DMS 273 (cell line): ENCODE results near the gene ASS1.

Experiments
- DNase-seq: peaks from one replicate; lab custom pipeline; 2025; ENCODE audit not compliant: unreplicated experiment; lab: John Stamatoyannopoulos, UW

ASS1 gene

DNA sequence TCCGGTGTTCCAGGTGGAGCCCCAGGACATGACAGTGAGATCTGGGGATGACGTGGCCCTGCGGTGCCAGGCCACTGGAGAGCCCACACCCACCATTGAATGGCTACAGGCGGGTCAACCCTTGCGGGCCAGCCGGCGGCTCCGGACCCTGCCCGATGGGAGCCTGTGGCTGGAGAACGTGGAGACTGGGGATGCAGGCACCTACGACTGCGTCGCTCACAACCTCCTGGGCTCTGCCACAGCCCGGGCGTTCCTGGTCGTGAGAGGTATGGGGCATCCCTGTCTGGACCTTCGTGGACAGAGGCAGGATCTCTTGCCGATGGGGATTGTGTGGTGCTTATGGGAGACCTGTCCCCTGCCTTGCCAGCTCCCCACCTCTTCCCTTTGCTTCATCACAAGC, 26.0 kb upstream of the ASS1 start:
- no peak for DNase-seq

DNA sequence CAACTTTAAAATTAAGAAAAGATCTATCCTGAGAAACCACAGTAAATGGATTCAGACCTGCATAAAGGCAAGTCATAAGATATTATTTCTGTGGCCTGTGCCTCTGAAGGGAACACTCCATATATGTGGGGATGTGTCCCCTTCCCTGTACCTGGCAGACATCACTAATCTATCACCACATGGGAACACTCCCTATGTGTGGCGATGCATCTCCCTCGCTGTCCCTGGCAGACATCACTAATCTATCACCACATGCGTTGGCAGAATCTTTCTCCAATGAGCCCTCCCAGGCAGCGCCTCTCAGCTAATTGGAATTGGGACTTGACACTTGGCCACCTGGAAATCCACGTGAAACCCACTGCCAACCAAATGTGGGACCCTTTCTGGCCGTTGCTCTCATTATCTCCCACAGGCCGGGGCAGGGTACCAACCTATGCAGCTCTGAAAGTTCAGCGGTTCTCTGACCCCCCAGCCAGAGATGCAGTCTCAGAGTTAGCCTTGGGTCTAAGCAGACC, 25.2 kb upstream of the ASS1 start:
- no peak for DNase-seq

DNA sequence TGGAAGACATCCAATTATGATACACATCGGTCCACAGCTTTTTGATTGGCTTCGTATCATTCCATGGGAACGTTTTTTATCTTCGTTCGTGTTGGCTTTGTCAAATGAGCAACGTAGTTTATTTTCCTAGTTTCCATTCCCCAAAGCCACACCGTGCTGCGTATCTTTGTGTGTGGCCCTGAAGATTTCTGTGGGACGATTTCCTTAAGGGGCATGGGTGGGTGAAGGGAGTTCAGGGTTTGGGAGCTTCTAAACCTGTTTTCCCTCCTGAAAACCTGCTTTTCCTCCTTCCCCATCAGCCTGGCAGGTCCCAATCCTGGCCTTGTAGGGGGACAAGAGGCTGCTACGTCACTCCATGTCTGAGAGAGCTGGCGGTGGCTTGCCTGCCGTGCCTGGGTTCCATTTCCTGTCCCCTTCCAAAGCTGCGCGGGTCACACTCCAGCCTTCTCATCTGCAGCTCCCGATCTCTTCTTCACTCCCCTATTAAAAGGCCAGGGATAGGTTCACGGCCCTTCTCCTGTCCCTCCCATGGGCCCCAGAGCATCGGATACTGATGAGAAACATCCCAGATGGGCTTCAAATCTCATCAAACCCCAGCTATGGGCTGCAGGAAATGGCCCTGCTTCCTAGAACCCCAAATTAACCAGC, 23.5 kb upstream of the ASS1 start:
- no peak for DNase-seq

DNA sequence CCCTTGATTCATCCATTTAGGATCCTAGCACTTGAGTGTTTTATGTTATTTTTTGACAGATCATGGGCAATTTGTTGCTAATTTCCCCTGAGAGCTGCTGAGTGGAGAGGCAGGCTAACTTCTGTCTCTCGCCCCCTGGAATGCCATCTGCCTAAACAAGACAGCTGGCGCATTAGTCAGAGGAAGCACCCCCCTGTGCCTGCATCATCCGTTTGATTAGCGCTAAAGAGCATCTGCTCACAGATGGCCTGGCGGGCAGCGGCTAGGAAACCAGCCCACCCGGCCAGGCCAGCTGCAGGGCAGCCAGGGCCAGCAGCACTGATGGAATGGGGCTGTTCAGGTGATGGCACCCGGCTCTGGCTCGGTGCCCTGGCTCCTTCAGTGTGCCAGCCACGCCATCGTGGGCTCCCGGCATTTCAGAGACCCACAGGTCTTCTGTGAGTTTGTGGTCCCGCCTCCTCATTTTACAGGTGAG, 22.9 kb upstream of the ASS1 start:
- peak; percentile 97 for DNase-seq

DNA sequence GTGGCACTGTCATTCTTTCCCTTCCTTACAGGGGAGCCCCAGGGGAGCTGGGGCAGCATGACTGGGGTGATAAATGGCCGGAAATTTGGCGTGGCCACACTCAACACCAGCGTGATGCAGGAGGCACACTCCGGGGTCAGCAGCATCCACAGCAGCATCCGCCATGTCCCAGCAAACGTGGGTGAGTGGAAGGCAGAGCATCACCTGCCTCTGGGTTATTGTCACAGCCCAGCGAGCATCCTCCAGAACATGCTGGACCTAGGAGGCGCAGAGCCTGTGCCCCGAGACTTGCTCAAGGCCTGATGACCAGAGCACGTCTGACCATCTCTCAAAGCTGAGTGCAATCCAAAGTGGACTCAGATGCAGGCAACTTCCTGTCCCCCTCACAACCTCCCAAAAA, 22.2 kb upstream of the ASS1 start:
- no peak for DNase-seq

GRCh38 chr9:130423272-130423671, 21.5 kb upstream of the ASS1 start:
- DNase-seq = peak; percentile 88

- DNase-seq = no peak
Observed at GRCh38 chr9:130424595-130425454, 19.9 kb upstream of the ASS1 start.

- DNase-seq = no peak
Observed at GRCh38 chr9:130425741-130426466, 18.9 kb upstream of the ASS1 start.

DNA sequence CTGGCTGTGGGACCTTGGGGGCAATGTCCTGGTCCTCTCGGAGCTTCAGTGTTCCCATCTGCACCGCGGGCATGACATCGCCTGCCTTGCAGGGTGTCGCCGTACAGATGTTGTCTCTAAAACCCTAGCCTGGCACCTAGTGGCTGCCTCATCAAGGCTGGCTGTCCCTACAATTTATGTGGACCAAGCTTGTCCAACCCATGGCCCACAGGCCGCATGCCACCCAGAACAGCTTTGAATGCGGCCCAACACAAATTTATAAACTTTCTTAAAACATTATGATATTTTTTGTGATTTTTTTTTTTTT, 18.3 kb upstream of the ASS1 start:
- DNase-seq = peak; percentile 27

- peak; percentile 65 for DNase-seq
Observed at GRCh38 chr9:130426883-130427282, 17.9 kb upstream of the ASS1 start.

GRCh38 chr9:130427326-130427725, 17.4 kb upstream of the ASS1 start:
- DNase-seq = no peak

- DNase-seq = no peak
Observed at GRCh38 chr9:130428086-130428665, 16.6 kb upstream of the ASS1 start.

DNA sequence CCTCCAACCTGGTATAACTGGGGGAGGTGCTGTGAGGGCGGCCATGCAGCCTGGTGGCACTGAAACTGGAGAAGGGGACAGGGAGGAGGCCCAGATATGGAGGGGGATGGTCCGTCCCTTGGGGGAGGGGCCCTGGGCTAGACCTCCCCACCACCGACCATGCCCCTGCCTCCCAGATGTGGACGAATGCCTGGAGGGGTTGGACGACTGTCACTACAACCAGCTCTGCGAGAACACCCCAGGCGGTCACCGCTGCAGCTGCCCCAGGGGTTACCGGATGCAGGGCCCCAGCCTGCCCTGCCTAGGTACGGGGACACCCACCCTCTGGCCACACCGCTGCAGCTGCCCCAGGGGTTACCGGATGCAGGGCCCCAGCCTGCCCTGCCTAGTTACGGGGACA, 15.4 kb upstream of the ASS1 start:
- DNase-seq = no peak

DNA sequence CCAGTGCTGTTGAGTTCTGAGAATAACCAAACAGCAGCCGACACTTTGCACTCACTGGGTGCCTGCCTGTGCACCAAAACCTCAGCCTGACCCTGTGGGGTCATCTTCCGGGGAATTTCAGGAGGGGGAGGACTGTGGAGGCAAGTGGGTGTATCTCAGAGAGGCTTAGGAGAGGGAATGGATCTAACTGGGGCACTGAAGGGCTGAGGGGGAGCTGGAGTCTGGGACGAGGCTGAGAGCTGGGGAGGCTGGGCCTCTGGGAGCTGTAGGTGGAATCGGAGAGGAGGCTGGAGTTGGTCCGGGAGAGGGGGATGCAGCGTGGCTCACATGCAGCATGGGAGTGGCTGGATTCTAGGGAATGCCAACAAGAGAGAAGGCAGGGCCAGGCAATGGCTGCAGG, 14.9 kb upstream of the ASS1 start:
- DNase-seq = no peak

DNA sequence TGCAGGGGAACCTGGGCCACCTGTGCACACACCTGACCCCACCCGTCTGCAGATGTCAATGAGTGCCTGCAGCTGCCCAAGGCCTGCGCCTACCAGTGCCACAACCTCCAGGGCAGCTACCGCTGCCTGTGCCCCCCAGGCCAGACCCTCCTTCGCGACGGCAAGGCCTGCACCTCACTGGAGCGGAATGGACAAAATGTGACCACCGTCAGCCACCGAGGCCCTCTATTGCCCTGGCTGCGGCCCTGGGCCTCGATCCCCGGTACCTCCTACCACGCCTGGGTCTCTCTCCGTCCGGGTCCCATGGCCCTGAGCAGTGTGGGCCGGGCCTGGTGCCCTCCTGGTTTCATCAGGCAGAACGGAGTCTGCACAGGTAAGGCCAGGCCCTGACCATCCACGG, 14.5 kb upstream of the ASS1 start:
- DNase-seq = no peak

DNA sequence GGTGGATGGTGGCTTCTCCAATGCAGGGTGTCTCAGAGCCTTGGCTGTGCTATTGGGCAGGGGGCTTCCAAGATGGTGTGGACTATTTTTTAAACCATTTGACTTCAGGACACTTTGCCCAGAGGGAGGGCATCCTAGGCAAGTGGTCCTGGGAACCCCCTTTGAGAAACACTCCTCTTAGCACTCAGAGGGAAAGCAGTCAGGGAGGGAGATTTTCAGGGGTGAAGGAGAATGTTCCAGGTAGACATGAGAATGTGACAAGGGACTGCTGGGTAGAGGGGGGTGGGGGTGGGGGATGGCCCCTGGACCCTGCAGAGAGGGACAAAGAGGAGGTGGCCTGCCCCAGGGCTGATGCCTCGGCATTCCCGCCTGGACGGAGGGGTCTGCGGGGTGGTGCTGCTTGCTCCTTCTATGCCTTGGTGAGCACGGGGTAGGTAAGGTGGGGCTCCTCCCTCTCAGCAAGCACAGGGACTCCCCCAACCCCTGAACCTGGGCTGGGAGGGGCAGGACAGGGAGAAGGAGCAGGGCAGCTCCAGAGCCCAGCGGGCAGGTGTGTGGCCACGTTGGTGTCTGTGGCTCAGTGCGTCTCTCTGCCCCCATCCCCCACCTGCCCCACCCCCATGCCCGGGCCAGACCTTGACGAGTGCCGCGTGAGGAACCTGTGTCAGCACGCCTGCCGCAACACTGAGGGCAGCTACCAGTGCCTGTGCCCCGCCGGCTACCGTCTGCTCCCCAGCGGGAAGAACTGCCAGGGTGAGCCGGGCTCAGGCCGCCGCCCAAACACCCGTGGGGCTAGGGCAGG, 13.8 kb upstream of the ASS1 start:
- no peak for DNase-seq

- no peak for DNase-seq
Observed at GRCh38 chr9:130431536-130432303, 13.0 kb upstream of the ASS1 start.

DNA sequence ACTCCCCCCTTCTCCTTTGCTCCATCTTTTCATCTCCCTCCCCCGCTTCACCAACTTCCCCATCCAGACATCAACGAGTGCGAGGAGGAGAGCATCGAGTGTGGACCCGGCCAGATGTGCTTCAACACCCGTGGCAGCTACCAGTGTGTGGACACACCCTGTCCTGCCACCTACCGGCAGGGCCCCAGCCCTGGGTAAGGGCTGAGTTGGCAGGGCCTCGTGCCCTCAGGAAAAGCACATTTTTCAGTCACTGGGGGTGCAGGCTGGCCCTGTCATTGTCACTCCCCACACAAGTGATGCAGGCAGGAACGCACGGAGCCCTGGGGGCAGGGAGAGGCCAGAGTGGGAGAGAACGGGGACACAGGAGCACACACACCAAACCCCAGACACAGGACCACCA, 12.4 kb upstream of the ASS1 start:
- DNase-seq = peak; percentile 32

GRCh38 chr9:130432796-130433167, 12.0 kb upstream of the ASS1 start:
- no peak for DNase-seq
